ENCODE measurements around the gene ZNF343. TPM values are rescaled to one million over a fixed set of nuclear protein-coding genes. Genes with fewer than 3 reads are reported as not detected.

The ZNF343 gene
- total RNA-seq, 2 experiments from 2014 or later: 5.0 to 5.1 TPM

DNA sequence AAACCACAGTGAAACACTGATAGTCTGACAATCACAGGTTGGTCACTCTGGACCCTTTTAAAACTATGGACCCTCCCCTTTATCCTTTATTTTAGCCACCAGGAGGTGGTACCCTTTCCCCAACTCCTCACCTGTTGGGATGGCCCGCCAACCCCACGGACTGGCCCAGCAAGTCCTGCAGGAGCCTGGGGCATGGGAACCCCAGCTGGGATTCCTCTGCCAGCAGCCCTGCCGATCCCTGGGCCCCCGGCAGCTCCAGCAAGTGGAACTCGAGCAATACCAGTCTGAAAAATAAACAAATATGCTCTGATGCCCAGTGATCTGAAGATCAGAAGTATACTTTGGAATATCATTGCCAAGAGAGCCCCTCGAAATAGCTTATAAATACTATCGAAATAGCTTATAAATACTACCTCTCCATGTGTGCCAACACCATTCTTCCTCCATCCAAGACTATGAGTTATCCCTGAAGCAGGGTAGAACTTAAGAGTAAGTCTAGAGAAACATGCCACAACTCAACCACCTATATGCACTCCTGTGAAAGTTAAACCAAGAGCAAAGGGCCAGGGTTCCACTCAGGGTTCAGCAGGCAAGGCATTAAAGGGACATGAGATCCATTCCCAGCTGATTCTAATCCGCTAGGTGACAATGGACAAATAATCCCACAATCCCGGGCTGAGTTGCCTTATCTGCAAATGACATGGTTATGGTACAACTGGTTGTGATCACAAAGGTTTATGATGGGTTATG, 44.9 kb downstream of the ZNF343 start:
- POLR2A ChIA-PET: no interaction called here

DNA sequence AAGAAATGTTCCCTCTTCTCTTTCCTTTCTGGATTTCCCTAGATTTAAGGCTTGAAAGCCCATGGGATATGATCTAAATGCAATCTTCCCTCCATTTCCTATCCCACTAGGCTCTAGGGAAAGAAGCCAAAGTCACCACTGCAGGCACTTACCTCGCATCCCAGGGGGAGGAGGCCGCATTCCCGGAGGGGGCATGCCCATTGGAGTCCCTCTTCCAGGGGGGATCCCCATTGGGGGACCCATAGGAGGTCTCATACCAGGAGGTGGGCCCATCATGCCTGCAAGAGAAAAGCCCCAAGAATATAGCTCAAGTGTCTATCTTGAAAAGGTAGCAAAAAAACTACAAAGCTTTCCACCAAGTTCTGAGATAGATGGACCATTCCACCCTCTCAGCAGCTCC, 46.2 kb downstream of the ZNF343 start:
- Mint-ChIP-seq H3K27ac (no peak overlapping the region), H3K27me3 (no peaks in the 10 kb centered on the region), H3K9me3 (no peaks in the 10 kb centered on the region), H3K4me1 (ENCODE audit: low read depth) (peaks cover 11% of the 10 kb centered on the region), H3K4me3 (no peak overlapping the region), H3K36me3 (ENCODE audit: low read depth) (peaks cover 94% of the 10 kb centered on the region)
- Histone ChIP-seq H3K27me3 (ENCODE audit: control insufficient read depth in 1 of 2, insufficient read depth in 2 of 2, low read length in 2 of 2) (no peaks in the 10 kb centered on the region), H3K4me1 (ENCODE audit: insufficient read depth, low read length) (no peaks in the 10 kb centered on the region), H3K27ac (ENCODE audit: low read depth in 1 of 2, low read length in 2 of 2) (no peak overlapping the region), H3K36me3 (ENCODE audit: insufficient read depth, low read length) (peaks cover 89% of the 10 kb centered on the region), H3K9me3 (ENCODE audit: control insufficient read depth in 1 of 2, insufficient read depth in 1 of 2, low read length in 2 of 2) (no peaks in the 10 kb centered on the region), H3K4me3 (ENCODE audit: low read length) (no peak overlapping the region)
- ATAC-seq (ENCODE audit: poor library complexity) (no peak), DNase-seq (no peak)
- intact Hi-C loops (cut with DNase I, micrococcal nuclease): no loop called here
- ChIA-PET CTCF (no interaction called here), POLR2A (interaction anchor here (0.7 kb wide), 1 partner anchor 8 kb away, joined by 3 read pairs; the partner anchor contains the start of gene SNRPB)
- TF ChIP-seq, protein P1, sequence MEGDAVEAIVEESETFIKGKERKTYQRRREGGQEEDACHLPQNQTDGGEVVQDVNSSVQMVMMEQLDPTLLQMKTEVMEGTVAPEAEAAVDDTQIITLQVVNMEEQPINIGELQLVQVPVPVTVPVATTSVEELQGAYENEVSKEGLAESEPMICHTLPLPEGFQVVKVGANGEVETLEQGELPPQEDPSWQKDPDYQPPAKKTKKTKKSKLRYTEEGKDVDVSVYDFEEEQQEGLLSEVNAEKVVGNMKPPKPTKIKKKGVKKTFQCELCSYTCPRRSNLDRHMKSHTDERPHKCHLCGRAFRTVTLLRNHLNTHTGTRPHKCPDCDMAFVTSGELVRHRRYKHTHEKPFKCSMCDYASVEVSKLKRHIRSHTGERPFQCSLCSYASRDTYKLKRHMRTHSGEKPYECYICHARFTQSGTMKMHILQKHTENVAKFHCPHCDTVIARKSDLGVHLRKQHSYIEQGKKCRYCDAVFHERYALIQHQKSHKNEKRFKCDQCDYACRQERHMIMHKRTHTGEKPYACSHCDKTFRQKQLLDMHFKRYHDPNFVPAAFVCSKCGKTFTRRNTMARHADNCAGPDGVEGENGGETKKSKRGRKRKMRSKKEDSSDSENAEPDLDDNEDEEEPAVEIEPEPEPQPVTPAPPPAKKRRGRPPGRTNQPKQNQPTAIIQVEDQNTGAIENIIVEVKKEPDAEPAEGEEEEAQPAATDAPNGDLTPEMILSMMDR (IDR thresholded peaks at IDR 0.05): no peak

More for the DNA sequence above, 44.9 kb downstream of the ZNF343 start:
- H3K27me3 ChIP-seq (ENCODE audit: control insufficient read depth in 1 of 2, insufficient read depth in 2 of 2, low read length in 2 of 2): no peaks in the 10 kb centered on the region
- H3K9me3 Mint-ChIP-seq: no peaks in the 10 kb centered on the region
- peaks cover 98% of the 10 kb centered on the region for H3K36me3 Mint-ChIP-seq (ENCODE audit: low read depth)
- no peaks in the 10 kb centered on the region for H3K27me3 Mint-ChIP-seq
- peaks cover 96% of the 10 kb centered on the region for H3K36me3 ChIP-seq (ENCODE audit: insufficient read depth, low read length)
- DNase-seq (no peak), ATAC-seq (ENCODE audit: poor library complexity) (no peak)
- H3K4me1 ChIP-seq (ENCODE audit: insufficient read depth, low read length): peaks cover 5% of the 10 kb centered on the region
- TF ChIP-seq, protein P1 (IDR thresholded peaks at IDR 0.05): no peak
- peaks cover 23% of the 10 kb centered on the region for H3K4me1 Mint-ChIP-seq (ENCODE audit: low read depth)
- H3K27ac ChIP-seq (ENCODE audit: low read depth in 1 of 2, low read length in 2 of 2): no peak overlapping the region
- no peak overlapping the region for H3K4me3 ChIP-seq (ENCODE audit: low read length)
- no peak overlapping the region for H3K27ac Mint-ChIP-seq
- no peaks in the 10 kb centered on the region for H3K9me3 ChIP-seq (ENCODE audit: control insufficient read depth in 1 of 2, insufficient read depth in 1 of 2, low read length in 2 of 2)
- intact Hi-C loops (cut with DNase I, micrococcal nuclease): no loop called here
- CTCF ChIA-PET: no interaction called here
- H3K4me3 Mint-ChIP-seq: no peak overlapping the region

DNA sequence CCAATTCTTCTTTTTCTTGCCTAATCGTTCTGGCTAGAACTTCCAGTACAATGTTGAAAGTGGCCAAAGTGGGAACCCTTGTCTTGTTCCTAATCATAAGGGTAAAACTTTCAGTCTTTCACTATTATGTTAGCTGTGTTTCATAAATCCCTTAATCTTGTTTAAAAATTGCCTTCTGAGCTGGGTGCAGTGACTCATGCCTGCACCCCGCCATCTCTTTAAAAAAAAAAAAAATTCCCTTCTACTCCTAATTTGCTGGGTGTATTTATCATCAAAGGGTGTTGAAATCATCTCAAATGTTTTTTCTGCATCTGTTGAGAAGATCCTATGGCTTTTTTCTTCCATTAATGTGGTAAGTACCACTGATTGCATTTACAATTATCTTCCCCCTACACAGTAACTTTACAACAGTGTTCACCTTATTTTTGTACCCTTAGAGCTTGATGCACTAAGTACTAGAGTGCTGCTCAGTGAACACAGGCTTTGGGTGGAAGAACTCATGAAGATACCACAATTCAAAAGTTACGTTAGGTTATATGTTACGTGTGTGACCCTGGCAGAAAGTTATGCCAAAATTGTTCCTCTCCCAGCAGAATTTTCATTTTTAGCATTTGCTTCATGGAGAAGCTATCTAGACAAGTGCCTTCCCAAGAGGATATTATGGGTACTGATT, 47.8 kb downstream of the ZNF343 start:
- CTCF ChIA-PET: interaction anchor here (1.3 kb wide), 1 partner anchor 9 kb away, joined by 5 read pairs; no protein-coding TSS in a partner anchor

More for the DNA sequence above, 47.8 kb downstream of the ZNF343 start:
- Histone ChIP-seq H3K4me3 (ENCODE audit: low read length) (no peak overlapping the region), H3K27me3 (ENCODE audit: control insufficient read depth in 1 of 2, insufficient read depth in 2 of 2, low read length in 2 of 2) (no peaks in the 10 kb centered on the region), H3K27ac (ENCODE audit: low read depth in 1 of 2, low read length in 2 of 2) (no peak overlapping the region), H3K9me3 (ENCODE audit: control insufficient read depth in 1 of 2, insufficient read depth in 1 of 2, low read length in 2 of 2) (no peaks in the 10 kb centered on the region), H3K4me1 (ENCODE audit: insufficient read depth, low read length) (no peaks in the 10 kb centered on the region), H3K36me3 (ENCODE audit: insufficient read depth, low read length) (peaks cover 76% of the 10 kb centered on the region)
- DNase-seq (no peak), ATAC-seq (ENCODE audit: poor library complexity) (no peak)
- H3K9me3 Mint-ChIP-seq: no peaks in the 10 kb centered on the region
- POLR2A ChIA-PET: interaction anchor here (3.3 kb wide), 1 partner anchor 9 kb away, joined by 16 read pairs; the partner anchor contains the start of gene SNRPB
- peaks cover 83% of the 10 kb centered on the region for H3K36me3 Mint-ChIP-seq (ENCODE audit: low read depth)
- H3K4me1 Mint-ChIP-seq (ENCODE audit: low read depth): peaks cover 3% of the 10 kb centered on the region
- no peaks in the 10 kb centered on the region for H3K27me3 Mint-ChIP-seq
- intact Hi-C loops (cut with DNase I, micrococcal nuclease): no loop called here
- H3K27ac Mint-ChIP-seq: peak overlapping the region; percentile 16
- H3K4me3 Mint-ChIP-seq: no peak overlapping the region
- TF ChIP-seq, protein P1 (IDR thresholded peaks at IDR 0.05): no peak

Data from CD4-positive, alpha-beta T cell (primary cell).